ENCODE data around the gene CAMSAP1.

Gene CAMSAP1

DNA sequence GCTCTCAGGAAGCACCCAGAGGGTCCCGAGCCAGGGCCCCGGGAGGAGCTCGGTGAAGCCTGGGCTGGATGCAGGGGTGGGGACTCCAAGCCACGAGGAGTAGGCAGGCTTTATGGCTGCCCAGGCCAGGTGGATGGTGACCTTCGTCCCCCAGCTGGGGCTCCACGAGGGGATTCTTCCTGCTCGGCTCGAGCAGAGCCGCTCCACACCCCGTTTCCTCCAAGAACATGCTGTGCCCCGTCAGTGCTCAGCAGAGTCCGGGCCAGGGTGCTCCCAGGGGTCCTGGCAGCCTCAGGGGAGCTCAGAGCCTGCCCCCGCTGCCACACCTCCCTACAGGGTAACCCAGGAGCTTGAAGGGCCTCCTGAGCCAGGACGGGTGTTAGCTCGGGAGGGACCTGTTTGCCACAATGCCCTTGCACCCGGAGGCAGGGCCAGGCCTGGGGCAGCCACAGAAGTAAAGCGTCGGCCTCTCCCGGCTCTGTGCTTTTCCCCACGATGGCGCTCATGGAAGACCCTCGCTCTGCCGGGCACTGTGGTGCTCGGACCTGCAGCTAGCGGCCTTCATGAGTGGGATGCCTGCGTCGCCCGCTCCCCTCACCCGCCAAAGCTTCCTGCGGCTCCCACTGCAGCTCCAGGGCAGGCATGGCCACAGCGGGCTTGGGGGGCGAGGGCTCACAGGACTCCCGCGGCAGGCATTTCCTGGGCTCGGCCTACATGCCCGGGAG lies 118.6 kb downstream of the CAMSAP1 start:
- DNase-seq: no peak

DNA sequence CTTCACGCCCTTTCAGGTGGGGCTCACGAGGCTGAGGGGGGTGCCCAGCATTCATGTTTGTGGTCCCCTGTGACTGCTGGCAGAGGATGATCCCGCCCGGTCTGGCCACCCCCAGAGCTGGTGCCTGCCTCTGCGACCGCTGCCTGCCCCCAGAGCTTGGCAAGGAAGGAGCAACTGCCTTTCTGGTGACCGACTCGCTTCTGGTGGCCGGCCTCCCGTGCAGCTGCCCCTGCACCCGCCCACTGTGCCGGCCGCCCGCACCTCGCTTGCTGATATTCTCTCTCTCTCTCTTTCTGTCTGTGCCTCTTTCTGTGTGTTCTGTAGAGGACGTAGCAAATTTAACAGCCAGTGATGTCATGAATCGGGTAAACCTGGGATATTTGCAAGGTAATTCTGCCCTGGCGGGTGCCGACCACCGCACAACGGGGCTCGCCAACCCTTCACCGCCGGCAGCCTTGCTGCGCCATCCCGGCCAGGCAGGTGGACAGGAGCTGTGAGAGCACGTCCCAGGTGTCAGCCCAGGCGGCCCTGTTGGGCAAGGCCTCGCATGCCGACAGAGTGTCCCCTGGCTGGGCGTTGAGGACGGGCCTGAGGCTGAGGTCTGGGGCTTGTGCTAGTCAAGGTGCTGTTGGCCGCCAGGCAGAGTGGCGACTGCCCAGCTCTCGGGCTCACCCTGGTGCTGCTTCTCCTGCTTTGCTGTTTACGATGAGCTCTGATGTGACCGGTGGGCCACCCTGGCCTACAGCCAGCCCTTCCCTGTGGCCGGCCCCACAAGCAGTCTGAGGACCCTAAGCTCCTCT lies 119.4 kb downstream of the CAMSAP1 start:
- no peak for DNase-seq

DNA sequence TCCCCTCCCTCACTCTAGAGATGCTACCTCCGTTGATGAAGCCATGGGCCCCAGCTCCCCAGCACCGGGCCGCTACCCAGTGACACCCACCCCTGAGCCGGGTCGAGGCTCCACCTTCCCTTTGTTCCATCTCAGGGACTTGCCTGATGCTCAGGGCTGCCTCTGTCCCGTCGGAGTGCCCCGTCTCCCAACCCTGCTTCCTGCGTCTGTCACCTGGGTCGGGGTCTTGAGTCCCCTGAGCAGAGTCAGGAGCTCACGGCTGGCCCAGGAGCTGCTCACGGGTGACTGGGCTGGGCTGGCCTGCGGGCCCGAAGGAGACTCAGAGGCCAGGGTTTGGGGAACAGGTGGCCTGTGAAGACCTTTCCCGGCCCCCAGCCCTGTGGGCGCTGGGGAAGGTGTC lies 120.0 kb downstream of the CAMSAP1 start:
- no peak for DNase-seq

DNA sequence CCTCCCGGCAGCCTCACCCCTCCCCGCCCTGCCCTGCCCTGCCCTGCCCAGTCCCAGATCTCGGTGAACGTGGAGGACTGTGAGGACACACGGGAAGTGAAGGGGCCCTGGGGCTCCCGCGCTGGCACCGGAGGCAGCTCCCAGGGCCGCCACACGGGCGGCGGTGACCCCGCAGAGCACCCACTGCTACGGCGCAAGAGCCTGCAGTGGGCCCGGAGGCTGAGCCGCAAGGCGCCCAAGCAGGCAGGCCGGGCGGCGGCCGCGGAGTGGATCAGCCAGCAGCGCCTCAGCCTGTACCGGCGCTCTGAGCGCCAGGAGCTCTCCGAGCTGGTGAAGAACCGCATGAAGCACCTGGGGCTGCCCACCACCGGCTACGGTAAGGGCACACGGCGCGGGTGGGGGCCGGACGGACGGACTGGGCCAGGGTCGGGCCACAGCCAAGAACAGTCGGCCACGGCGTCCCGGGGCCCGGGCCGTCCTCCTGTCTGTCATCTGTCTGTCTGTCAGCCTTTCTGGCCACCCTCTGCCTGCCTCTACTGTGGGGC lies 121.1 kb downstream of the CAMSAP1 start:
- no peak for DNase-seq

DNA sequence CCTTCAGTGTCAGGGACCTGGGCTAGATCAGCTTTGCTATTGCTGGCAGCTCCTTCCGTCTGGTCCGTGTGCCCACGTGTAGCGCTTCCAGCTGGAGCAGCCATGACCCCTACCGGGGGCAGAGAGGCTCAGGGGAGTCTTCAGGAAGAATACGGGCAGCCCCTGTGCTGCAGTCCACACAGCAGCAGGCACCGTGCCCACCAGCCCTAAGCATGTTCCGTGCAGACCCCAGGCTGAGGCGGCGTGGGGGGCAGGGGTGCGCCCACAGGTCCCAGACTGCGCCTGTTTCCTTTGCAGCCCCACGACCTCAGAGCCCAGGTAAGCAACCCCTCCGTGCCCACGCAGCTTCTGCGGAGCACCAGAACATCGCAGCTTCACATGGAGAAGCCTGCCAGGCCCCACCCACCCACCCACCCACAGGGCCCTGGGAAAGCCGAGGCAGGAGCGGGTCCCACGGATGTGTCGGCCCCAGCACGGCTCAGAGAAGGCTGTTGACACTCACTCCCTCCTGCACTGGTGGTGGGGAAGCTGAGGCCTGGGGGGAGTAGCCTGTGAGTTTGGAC lies 122.3 kb downstream of the CAMSAP1 start:
- no peak for DNase-seq

DNA sequence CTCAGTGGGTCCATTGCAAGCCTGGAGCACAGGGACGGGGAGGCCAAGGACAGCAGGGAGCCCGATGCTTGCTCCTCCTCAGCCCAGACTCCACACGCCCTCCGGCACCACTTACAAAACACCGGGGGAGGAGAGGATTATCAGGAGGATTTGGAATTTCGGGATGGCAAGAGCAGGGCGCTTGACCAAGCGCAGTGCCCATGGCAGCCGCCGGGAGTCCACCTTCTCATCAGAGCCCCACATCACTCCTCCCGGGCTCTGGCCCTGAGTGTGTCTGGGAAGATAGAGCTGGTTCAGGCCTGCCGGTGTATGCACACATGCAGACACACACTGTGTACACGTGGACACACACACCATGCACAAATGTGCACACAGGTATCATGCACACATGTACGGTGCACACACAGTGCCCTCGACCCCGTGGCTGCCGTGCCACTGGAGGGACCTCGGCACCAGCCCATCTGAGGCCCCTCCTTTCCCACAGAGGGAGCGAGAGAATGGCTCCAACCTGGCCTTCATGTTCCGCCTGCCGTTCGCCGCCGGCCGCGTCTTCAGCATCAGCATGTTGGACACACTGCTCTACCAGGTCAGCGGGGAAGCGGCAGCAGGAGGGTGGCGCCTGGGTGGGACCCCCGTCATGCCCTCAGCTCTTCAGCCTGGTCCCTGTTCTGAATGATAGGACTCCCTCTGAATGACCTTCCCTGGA lies 123.7 kb downstream of the CAMSAP1 start:
- DNase-seq: no peak

GRCh38 chr9:135782946-135783345 lies 124.4 kb downstream of the CAMSAP1 start:
- no peak for DNase-seq

- no peak for DNase-seq
Observed at GRCh38 chr9:135780626-135781025, 126.7 kb downstream of the CAMSAP1 start.

DNA sequence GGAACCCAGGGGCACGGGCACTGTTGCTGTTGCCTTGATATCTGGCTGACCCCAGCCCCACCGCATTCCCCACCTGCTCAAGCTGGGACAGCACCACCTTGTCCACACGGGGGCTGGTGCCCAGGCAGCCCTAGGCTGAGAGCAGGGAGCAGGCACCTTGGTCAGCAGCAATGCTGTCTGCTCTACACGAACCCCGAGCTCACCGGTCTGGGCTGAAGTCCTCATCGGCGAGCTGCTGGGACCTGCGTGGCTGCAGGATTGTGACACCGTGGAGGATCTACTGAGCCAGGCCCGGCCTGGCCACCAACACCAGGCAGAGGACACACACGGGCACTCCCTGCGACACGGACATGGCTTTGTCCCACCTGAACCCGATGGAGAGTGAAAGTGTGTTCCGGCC lies 127.3 kb downstream of the CAMSAP1 start:
- no peak for DNase-seq

GRCh38 chr9:135779571-135779970 lies 127.8 kb downstream of the CAMSAP1 start:
- no peak for DNase-seq

DNA sequence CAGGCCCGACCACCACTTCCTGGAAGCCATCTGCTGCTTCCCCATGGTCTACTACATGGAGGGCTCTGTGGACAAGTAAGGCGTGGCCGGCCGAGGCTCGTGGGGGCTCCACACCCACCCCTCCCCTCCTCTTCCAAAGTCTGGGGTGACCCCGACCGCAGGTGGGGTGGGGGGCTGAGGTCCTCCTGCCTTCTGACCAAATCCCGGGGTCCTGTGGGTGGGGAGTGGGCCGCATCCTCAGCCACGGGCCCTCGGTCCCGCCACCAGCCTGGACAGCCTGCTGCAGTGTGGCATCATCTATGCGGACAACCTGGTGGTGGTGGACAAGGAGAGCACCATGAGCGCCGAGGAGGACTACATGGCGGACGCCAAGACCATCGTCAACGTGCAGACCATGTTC lies 128.9 kb downstream of the CAMSAP1 start:
- no peak for DNase-seq

GRCh38 chr9:135777623-135778177 lies 129.6 kb downstream of the CAMSAP1 start:
- no peak for DNase-seq

DNA sequence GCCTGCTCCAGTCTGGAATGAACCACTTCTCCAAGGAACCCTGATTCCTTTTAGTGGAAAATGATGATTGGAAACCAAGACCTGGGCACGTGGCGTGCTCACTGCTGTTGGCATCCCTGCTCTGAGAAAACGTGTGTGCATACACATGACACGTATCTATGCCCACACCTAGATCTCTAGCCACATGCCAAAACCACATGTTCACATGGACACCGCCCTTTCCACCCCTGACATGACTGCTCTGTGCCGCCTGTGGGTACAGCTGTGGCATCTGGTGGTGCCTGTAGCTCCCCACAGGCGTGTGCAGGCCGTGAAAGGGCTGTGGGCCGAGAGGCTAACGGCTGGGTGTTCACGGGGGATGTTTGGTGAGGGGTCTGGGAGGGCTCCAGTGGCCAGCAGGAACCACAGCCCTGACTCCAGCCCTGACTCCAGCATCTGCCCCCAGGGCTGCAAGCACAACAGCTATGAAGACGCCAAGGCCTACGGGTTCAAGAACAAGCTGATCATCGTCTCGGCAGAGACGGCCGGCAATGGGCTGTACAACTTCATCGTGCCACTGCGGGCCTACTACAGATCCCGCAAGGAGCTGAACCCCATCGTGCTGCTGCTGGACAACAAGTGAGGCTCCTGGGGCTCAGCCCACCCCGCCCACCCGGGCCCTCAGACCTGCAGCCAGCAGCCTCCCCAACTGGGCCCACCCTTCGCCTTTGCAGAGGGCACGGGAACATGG lies 130.3 kb downstream of the CAMSAP1 start:
- peak in 1 of 5 experiments; percentile 11 for DNase-seq

GRCh38 chr9:135775911-135776310 lies 131.4 kb downstream of the CAMSAP1 start:
- no peak for DNase-seq

DNA sequence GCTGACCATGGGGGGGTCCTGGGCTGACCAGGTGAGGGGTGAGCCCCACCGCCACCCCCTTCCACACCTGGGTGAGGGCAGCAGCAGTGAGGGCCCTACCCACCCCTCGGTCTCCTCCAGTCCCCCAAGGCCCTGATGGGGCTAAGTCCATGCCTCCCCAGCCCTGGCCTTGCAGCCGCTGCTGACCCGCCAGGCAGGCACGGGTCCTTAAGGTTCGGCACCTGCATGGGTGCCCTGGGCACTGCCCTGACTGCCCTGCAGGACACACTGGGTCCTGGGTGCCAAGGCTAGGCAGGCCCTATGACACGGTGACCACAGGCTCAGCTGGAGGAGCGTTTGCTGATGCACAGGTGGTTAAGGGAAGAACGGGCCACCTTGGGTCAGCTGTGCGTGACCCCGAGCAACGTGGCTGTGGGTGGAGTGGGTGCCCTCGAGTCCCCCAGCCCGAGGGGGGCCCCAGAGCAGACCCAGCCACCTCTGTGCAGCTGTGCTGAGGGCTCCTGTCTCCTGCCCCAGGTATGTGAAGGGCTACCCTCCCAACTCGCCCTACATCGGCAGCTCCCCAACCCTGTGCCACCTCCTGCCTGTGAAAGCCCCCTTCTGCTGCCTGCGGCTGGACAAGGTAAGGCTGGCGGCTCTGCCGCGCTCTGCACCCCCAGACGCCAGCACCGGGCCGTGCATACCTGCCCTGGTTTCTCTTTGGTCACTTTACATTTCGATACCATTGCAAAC lies 132.4 kb downstream of the CAMSAP1 start:
- no peak for DNase-seq

GRCh38 chr9:135774239-135774747 lies 133.1 kb downstream of the CAMSAP1 start:
- no peak for DNase-seq

GRCh38 chr9:135773530-135774238 lies 133.7 kb downstream of the CAMSAP1 start:
- DNase-seq: no peak

GRCh38 chr9:135772702-135773493 lies 134.4 kb downstream of the CAMSAP1 start:
- no peak for DNase-seq

GRCh38 chr9:135772056-135772646 lies 135.2 kb downstream of the CAMSAP1 start:
- no peak for DNase-seq
